PC-3 (cell line): ENCODE results near the gene HNRNPUL2.

ENCODE experiments used
- EZH2 ChIP-seq: fragments of 300-600 bp; sonication (generic); IDR thresholded peaks from one replicate; pipeline ENCODE4 v1.6.1; 2017; ENCODE audit warnings: antibody characterized with exemption, mild to moderate bottlenecking, low read length; ENCODE audit not compliant: unreplicated experiment
- EZH2phosphoT487 ChIP-seq: fragments of 300-600 bp; sonication (generic); IDR thresholded peaks from 2 replicates; pipeline ENCODE4 v1.6.1; 2018; ENCODE audit warnings: mild to moderate bottlenecking, antibody characterized with exemption, low read length, borderline replicate concordance
- TF ChIP-seq, protein P1 (sequence below): fragments of 300-600 bp; sonication (generic); conservative IDR thresholded peaks from 2 replicates; pipeline ENCODE4 v1.5.1; 2017; ENCODE audit warnings: antibody characterized with exemption, low read depth, mild to moderate bottlenecking, low read length

DNA sequence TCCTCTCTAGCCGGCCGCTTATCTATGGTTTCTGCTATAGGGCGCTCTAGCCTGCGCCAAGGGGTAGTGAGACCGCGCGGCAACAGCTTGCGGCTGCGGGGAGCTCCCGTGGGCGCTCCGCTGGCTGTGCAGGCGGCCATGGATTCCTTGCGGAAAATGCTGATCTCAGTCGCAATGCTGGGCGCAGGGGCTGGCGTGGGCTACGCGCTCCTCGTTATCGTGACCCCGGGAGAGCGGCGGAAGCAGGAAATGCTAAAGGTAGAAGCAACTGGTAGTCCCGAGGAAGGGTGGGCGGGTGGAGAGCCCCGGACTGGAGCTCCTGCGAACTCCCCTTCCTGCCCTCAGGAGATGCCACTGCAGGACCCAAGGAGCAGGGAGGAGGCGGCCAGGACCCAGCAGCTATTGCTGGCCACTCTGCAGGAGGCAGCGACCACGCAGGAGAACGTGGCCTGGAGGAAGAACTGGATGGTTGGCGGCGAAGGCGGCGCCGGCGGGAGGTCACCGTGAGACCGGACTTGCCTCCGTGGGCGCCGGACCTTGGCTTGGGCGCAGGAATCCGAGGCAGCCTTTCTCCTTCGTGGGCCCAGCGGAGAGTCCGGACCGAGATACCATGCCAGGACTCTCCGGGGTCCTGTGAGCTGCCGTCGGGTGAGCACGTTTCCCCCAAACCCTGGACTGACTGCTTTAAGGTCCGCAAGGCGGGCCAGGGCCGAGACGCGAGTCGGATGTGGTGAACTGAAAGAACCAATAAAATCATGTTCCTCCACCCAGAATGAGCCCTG, 55.5 kb downstream of the HNRNPUL2 start, which contains the start of the genes LBHD1 and UQCC3:
- TF ChIP-seq, protein P1, sequence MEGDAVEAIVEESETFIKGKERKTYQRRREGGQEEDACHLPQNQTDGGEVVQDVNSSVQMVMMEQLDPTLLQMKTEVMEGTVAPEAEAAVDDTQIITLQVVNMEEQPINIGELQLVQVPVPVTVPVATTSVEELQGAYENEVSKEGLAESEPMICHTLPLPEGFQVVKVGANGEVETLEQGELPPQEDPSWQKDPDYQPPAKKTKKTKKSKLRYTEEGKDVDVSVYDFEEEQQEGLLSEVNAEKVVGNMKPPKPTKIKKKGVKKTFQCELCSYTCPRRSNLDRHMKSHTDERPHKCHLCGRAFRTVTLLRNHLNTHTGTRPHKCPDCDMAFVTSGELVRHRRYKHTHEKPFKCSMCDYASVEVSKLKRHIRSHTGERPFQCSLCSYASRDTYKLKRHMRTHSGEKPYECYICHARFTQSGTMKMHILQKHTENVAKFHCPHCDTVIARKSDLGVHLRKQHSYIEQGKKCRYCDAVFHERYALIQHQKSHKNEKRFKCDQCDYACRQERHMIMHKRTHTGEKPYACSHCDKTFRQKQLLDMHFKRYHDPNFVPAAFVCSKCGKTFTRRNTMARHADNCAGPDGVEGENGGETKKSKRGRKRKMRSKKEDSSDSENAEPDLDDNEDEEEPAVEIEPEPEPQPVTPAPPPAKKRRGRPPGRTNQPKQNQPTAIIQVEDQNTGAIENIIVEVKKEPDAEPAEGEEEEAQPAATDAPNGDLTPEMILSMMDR = no peak
- TF ChIP-seq EZH2 (no peak), EZH2phosphoT487 (no peak)
